Activated CD4-positive, alpha-beta T cell treated with anti-CD3 and anti-CD28 coated beads, Interleukin-2, amount 10 ng/mL, durations not matched to agents 24 days and 14 days (primary cell): Measurements from ENCODE around the gene OR5F1. TPM values are rescaled to one million over a fixed set of nuclear protein-coding genes. Genes with fewer than 3 reads are reported as not detected.

Experiments used
- DNase-seq: peaks from one replicate; pipeline ENCODE4 v3.0.0; 2022
- H3K27ac Mint-ChIP-seq: one replicate; pipeline ENCODE4 v1.8.0; 2022; ENCODE audit warnings: mild to moderate bottlenecking, mixed read lengths
- H3K27me3 Mint-ChIP-seq: one replicate; pipeline ENCODE4 v1.8.0; 2022; ENCODE audit warnings: mixed read lengths
- H3K36me3 Mint-ChIP-seq: one replicate; pipeline ENCODE4 v1.8.0; 2022; ENCODE audit warnings: low read depth, mild to moderate bottlenecking, mixed read lengths
- H3K4me1 Mint-ChIP-seq: one replicate; pipeline ENCODE4 v1.8.0; 2021; ENCODE audit warnings: mixed read lengths
- H3K4me3 Mint-ChIP-seq: one replicate; pipeline ENCODE4 v1.8.0; 2022; ENCODE audit warnings: mild to moderate bottlenecking, moderate library complexity, mixed read lengths
- H3K9me3 Mint-ChIP-seq: one replicate; pipeline ENCODE4 v1.8.0; 2021; ENCODE audit warnings: mixed read lengths
- intact Hi-C: fragments of 100-400 bp; cut with micrococcal nuclease; formaldehyde crosslinking; loops from one replicate; pipeline ENCODE4 v1.15.1; 2023
- total RNA-seq: library from RNA; stranded (reverse); gene quantifications from 2 replicates; pipeline ENCODE4 v1.2.3, GENCODE V29; 2022

The OR5F1 gene
- total RNA-seq = not detected in 2 replicates

- peaks cover 6% of the 10 kb centered on the region for H3K9me3 Mint-ChIP-seq
- no peak within 1 kb of the TSS for H3K4me3 Mint-ChIP-seq
- no peak for DNase-seq
- H3K27me3 Mint-ChIP-seq = no peaks in the 10 kb centered on the region
- intact Hi-C loops = no loop called here
- no peak within 1 kb of the TSS for H3K27ac Mint-ChIP-seq
- no peaks in the 10 kb centered on the region for H3K36me3 Mint-ChIP-seq
- H3K4me1 Mint-ChIP-seq = no peaks in the 10 kb centered on the region
Observed at GRCh38 chr11:55994525-55994924, at the start of gene OR5F1. TSS of gene OR5F1 (minus strand) at chr11:55994625. CDS start at chr11:55994625, 0 bp downstream.

GRCh38 chr11:56027354-56027753 lies 32.9 kb upstream of the OR5F1 start, which contains the start of gene OR5AS1:
TSS of gene OR5AS1 (plus strand) at chr11:56027654. CDS start at chr11:56030419, 2,765 bp downstream.
- Mint-ChIP-seq H3K27me3 (no peaks in the 10 kb centered on the region), H3K27ac (no peak within 1 kb of the TSS), H3K36me3 (no peaks in the 10 kb centered on the region), H3K4me1 (no peaks in the 10 kb centered on the region), H3K9me3 (peaks cover 3% of the 10 kb centered on the region), H3K4me3 (no peak within 1 kb of the TSS)
- no peak for DNase-seq
- intact Hi-C loops = no loop called here

GRCh38 chr11:56013805-56014204 lies 19.4 kb upstream of the OR5F1 start:
- H3K9me3 Mint-ChIP-seq = peaks cover 14% of the 10 kb centered on the region
- H3K27me3 Mint-ChIP-seq = no peaks in the 10 kb centered on the region
- H3K27ac Mint-ChIP-seq = no peak overlapping the region

GRCh38 chr11:56010716-56011115 lies 16.3 kb upstream of the OR5F1 start:
- H3K27ac Mint-ChIP-seq = no peak overlapping the region
- no peak overlapping the region for H3K4me3 Mint-ChIP-seq
- no peaks in the 10 kb centered on the region for H3K36me3 Mint-ChIP-seq
- no peaks in the 10 kb centered on the region for H3K27me3 Mint-ChIP-seq
- H3K9me3 Mint-ChIP-seq = peaks cover 15% of the 10 kb centered on the region
- no peak for DNase-seq
- intact Hi-C loops = no loop called here
- no peaks in the 10 kb centered on the region for H3K4me1 Mint-ChIP-seq

More at GRCh38 chr11:56013805-56014204, 19.4 kb upstream of the OR5F1 start:
- Mint-ChIP-seq H3K4me1 (no peaks in the 10 kb centered on the region), H3K36me3 (no peaks in the 10 kb centered on the region), H3K4me3 (no peak overlapping the region)
- intact Hi-C loops = no loop called here
- no peak for DNase-seq

- intact Hi-C loops = no loop called here
- DNase-seq = no peak
- H3K27ac Mint-ChIP-seq = no peak overlapping the region
- H3K36me3 Mint-ChIP-seq = no peaks in the 10 kb centered on the region
- H3K27me3 Mint-ChIP-seq = no peaks in the 10 kb centered on the region
- H3K4me3 Mint-ChIP-seq = no peak overlapping the region
- H3K9me3 Mint-ChIP-seq = peaks cover 10% of the 10 kb centered on the region
- H3K4me1 Mint-ChIP-seq = no peaks in the 10 kb centered on the region
Observed at GRCh38 chr11:55970935-55971334, 23.5 kb downstream of the OR5F1 start.

- peaks cover 10% of the 10 kb centered on the region for H3K9me3 Mint-ChIP-seq
- no peaks in the 10 kb centered on the region for H3K27me3 Mint-ChIP-seq
Observed at GRCh38 chr11:55969845-55970244, 24.6 kb downstream of the OR5F1 start, which contains the start of gene OR10AG1. TSS of gene OR10AG1 (minus strand) at chr11:55969945. CDS start at chr11:55969907, 38 bp downstream.

GRCh38 chr11:55967914-55968313 lies 26.5 kb downstream of the OR5F1 start:
- no peaks in the 10 kb centered on the region for H3K36me3 Mint-ChIP-seq
- no peak overlapping the region for H3K4me3 Mint-ChIP-seq
- H3K27ac Mint-ChIP-seq = no peak overlapping the region
- H3K9me3 Mint-ChIP-seq = peaks cover 10% of the 10 kb centered on the region
- H3K27me3 Mint-ChIP-seq = no peaks in the 10 kb centered on the region
- DNase-seq = no peak
- no peaks in the 10 kb centered on the region for H3K4me1 Mint-ChIP-seq
- intact Hi-C loops = no loop called here

More at GRCh38 chr11:55969845-55970244, 24.6 kb downstream of the OR5F1 start, which contains the start of gene OR10AG1:
- H3K27ac Mint-ChIP-seq = no peak within 1 kb of the TSS
- no peaks in the 10 kb centered on the region for H3K4me1 Mint-ChIP-seq
- no peak within 1 kb of the TSS for H3K4me3 Mint-ChIP-seq
- H3K36me3 Mint-ChIP-seq = no peaks in the 10 kb centered on the region
- intact Hi-C loops = no loop called here
- no peak for DNase-seq

- Mint-ChIP-seq H3K36me3 (no peaks in the 10 kb centered on the region), H3K9me3 (peaks cover 3% of the 10 kb centered on the region), H3K4me1 (no peaks in the 10 kb centered on the region), H3K27me3 (no peaks in the 10 kb centered on the region), H3K4me3 (no peak overlapping the region), H3K27ac (no peak overlapping the region)
- intact Hi-C loops = no loop called here
- DNase-seq = no peak
Observed at GRCh38 chr11:55966391-55966790, 28.0 kb downstream of the OR5F1 start.

- no peak for DNase-seq
- Mint-ChIP-seq H3K4me1 (no peaks in the 10 kb centered on the region), H3K27ac (no peak overlapping the region), H3K27me3 (no peaks in the 10 kb centered on the region), H3K4me3 (no peak overlapping the region), H3K36me3 (no peaks in the 10 kb centered on the region), H3K9me3 (peaks cover 3% of the 10 kb centered on the region)
- intact Hi-C loops = no loop called here
Observed at GRCh38 chr11:55956521-55956920, 37.9 kb downstream of the OR5F1 start.

GRCh38 chr11:55949330-55949729 lies 45.1 kb downstream of the OR5F1 start:
- Mint-ChIP-seq H3K36me3 (no peaks in the 10 kb centered on the region), H3K4me1 (no peaks in the 10 kb centered on the region), H3K27ac (no peak overlapping the region), H3K27me3 (no peaks in the 10 kb centered on the region), H3K9me3 (no peaks in the 10 kb centered on the region), H3K4me3 (no peak overlapping the region)
- intact Hi-C loops = no loop called here
- no peak for DNase-seq

Other genes with a start within 250 kb of the OR5F1 start
- gene OR5D13, start 221.2 kb downstream of the OR5F1 start, total RNA-seq = not detected in 2 replicates
- not detected in 2 replicates for gene OR5D14, start 199.1 kb downstream of the OR5F1 start, total RNA-seq
- gene OR5L1, start 183.3 kb downstream of the OR5F1 start, total RNA-seq = not detected in 2 replicates
- gene OR5D18, start 175.0 kb downstream of the OR5F1 start, total RNA-seq = not detected in 2 replicates
- gene OR5L2, start 167.4 kb downstream of the OR5F1 start, total RNA-seq = not detected in 2 replicates
- not detected in 2 replicates for gene OR5D16, start 155.9 kb downstream of the OR5F1 start, total RNA-seq
- not detected in 2 replicates for gene TRIM51, start 111.3 kb downstream of the OR5F1 start, total RNA-seq
- not detected in 2 replicates for gene OR5W2, start 80.0 kb downstream of the OR5F1 start, total RNA-seq
- gene OR5I1, start 58.2 kb downstream of the OR5F1 start, total RNA-seq = not detected in 2 replicates
- not detected in 2 replicates for gene OR10AG1, start 24.7 kb downstream of the OR5F1 start, total RNA-seq
- gene OR5AS1, start 33.0 kb upstream of the OR5F1 start, total RNA-seq = not detected in 2 replicates
- gene OR8I2, start 98.7 kb upstream of the OR5F1 start, total RNA-seq = not detected in 2 replicates
- gene OR8H2, start 109.1 kb upstream of the OR5F1 start, total RNA-seq = not detected in 2 replicates
- not detected in 2 replicates for gene OR8H3, start 127.7 kb upstream of the OR5F1 start, total RNA-seq
- not detected in 2 replicates for gene OR8J3, start 145.6 kb upstream of the OR5F1 start, total RNA-seq
- gene OR8K5, start 165.7 kb upstream of the OR5F1 start, total RNA-seq = not detected in 2 replicates
- not detected in 2 replicates for gene OR5J2, start 182.0 kb upstream of the OR5F1 start, total RNA-seq
- gene OR5T2, start 239.6 kb upstream of the OR5F1 start, total RNA-seq = not detected in 2 replicates